GM19025 (cell line): ENCODE results near the gene TMEM255A.

Source experiments
- ATAC-seq: cut with Tn5 transposase; IDR thresholded peaks from one replicate; pipeline ENCODE4 v1.9.1; 2021; ENCODE audit warnings: mild to moderate bottlenecking, low read depth, moderate library complexity; ENCODE audit not compliant: unreplicated experiment

The TMEM255A gene

DNA sequence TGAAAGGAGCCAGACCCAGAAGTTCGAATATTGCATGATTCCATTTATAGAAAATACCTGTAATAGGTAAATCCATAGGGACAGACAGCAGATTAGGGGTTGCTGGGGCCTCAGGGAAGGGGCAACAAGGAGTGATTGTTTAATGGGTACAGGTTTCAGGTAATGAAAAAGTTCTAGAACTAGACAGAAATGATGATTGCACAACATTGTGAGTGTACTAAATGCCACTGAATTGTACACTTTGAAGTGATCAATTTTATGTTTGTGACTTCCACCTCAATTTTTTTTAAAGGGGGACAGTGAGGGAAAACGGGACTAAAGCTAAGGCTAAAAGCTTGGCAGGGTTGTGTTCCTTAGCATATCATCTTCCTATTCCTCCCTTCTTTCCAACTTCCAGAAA, 37.1 kb downstream of the TMEM255A start:
- ATAC-seq, result no peak

DNA sequence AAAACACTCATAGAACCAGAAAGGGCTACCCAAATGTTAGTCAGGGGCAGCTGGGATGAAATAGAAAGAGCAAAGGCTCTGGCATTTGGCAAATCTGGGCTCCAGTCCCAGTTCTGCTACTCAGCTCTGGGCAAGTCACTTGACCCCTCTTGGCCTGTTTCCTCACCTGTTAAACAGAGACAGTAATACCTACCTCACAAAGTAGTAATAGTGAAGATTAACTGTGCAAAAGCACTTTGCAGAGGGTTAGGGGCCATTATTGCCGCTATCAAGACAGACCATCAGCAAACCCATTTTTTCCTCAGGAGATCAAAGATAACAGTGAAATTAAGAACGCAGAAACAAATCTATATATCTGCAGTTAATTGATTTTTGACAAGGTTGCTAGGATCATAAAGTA, 40.0 kb downstream of the TMEM255A start:
- ATAC-seq, result no peak

DNA sequence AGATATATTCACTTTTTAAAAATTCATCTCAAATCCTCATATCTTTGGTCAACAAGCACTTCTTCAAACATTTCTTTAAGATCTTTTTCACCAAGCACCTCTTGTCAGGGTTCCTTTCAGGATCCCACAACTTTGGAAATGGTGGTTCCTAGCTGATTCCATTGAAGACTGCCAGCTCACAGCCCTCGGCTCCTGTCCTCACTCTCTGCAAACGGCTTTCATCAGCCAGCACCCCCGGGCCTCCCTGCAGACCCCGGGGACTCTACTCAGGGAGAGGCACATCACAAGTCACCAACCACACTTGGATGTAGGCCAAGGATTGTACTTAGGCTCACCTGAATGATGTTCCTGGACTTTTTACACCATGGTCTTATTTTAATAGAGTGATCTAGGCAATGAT, 40.7 kb downstream of the TMEM255A start:
- ATAC-seq, result no peak

DNA sequence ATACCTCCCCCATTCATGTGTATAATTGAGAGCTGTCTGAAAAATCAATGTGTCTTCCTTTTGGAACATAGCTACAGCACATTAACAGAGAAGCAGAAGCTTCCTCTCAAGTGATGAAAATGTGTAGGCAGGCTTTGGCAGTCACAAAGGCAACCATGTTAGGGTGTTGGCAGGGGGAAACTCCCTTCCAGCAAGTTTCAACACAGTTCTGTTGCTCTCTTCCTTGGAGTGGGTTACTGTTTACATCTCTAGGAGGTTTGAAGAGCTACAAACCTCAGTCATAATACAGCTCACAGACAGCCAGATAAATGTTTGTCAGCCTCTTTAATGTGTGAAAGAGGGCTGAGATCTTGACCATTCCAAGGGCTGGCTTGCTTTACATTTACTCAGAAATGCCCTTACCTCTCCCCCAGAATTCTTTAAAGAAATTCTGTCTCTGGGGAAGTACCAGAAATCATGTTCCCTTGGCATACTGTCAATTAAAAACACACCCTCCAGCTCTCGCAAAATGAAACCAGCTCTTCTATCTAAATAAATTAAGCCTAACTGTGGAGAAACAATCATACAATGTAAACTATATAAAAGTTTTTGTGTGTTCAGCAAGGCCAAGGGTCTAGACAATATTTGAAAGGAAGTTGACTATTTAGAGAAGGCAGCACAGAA, 41.8 kb downstream of the TMEM255A start:
- no peak for ATAC-seq

DNA sequence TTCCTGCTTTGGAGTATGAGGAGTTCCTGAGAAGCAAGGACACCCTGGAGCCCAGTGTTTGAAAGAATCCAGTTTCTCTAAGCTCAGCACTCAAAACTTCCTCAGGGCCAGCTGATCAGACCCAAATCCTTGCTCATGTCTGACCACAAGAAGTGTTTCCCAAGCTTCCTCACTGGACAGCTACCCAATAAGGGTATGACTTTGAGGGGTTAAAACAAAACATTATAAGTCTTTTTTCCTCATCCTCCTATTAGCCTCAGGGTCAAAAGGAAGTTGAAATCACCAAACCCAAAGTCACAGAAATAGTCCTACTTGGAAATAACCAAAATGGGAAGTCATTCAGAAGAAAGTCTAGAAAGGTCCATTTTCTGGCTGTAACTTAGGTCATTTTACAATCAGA, 46.9 kb downstream of the TMEM255A start:
- no peak for ATAC-seq

DNA sequence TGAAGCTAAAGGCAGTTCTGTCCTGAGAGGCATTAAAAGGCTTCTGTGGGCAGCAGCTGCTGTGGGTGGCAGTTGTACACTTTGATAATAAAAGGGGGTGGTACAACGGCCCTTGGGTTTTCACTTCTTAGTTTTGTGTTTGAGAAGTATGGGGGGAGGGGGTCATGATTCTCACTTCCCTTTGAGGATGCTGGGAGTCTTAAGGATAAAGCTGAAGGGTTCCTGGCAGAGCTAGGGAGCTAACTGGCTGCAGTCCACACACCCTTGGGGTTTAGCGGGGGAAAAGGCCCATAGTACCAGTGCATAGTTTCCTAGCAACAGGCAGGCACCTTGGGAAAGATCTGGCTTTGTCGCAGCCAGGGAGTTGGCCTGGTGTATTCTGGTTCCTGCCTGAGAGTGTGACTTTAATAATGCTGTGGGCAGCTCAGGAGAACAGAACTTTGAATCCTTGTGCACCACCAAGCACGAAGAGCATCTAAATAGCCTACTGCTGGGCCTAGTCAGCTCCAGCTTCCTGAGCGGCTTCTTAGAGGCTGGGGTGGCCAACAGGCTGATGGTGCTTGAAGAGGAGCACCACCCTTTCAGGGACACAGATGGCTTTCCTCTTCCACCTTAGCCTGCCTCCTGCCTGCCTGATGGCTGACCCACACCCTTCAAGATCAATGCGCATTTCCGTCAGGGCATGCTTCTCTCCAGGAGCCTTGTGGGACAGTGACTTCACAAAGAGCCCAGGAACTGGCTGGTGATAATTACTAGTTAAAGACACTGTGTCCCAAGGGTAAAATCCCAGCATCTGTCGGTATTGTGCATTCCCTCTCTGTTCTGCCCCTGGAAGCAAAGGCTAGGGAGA, 48.2 kb downstream of the TMEM255A start:
- ATAC-seq, result no peak

DNA sequence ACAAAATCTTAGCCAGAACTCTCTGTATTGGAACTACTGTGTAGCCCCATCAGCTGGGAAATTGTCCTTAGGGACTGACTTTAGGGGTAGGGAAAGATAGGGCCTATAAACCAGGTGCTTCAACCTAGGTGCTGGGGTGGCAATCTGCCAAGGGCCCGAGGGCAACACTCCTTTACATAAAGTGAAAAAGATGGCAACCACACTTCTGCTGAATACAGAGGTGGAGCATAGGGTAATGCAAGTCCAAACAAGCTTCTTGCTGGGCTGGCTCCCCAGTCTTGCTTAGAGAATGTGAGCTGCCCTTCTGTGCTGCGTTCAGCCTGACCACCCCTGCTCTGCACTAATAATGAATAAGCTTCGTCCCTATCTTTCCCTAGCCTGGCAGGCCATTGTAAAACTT, 50.9 kb downstream of the TMEM255A start:
- no peak for ATAC-seq

DNA sequence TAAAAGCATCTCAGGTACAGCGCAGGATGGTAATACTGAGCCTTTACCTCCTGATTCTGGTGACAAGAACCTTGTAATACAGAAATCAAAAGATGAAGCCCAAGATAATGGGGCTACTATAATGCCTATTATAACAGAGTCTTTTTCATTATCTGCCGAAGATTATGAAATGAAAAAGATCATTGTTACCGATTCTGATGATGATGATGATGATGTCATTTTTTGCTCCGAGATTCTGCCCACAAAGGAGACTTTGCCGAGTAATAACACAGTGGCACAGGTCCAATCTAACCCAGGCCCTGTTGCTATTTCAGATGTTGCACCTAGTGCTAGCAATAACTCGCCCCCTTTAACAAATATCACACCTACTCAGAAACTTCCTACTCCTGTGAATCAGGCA, 57.5 kb downstream of the TMEM255A start:
- ATAC-seq, result no peak

DNA sequence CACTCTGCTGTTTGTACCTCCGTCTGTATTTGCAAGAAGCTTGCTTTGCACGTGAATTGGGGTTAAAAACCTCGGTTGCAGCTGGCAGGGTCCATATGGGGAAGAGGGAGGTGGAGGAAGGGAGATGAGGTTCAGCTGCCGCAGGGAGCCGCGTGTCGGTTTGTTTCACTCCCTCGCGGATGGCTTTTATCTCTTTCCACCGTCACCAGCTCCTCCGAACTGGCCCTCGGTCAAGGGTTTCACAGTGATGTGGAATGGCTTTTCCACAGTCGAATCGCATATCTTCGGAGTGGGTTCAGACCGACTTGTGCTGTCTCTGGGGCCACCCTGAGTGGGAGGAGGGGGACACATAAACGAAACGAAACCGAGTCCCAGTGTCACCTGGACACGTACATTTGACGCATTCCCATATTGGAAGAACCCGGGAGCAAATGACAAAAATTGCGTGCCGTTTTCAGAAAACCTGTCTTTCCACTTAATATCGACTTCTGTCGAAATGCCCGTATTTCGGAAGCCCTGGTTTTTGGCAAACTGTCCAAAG, 59.7 kb downstream of the TMEM255A start:
- no peak for ATAC-seq

DNA sequence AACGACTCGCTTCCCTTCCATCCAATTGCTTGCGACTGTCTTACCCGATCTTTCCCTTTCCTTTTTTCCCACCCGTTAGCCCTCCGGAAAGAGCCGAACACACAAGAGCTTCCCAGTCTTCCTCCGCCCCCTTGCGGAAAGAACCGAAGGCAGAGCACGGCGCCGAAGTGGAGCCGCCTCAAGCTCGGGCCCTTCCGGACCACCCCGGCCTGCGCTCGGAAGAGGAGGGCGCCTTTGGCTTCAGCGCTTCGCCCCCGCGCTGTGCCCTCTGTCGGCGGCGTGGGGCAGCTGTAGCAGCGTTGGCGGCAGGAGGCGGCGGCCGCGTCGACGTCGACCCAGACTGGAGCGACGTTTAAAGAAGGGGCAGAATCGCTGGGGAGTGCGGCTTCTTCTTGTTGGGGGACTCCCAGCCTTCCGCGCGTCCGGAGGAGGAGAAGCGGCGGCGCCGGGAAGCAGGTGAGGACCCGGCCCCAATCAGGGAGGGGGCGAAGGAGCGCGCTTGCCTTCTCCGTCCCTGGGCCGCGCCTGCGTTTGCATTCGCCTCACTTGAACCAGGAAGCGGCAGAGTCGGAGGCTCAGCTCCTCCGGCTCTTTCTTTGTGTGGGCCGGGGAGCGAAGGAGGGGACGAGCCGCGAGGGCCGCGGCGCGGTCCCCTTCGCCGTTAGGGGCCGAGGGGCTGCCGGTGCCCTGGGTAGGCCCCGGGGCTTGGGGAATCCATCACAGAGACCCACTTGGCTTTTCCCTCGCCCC, 60.6 kb downstream of the TMEM255A start, which contains the start of gene ZBTB33:
ZBTB33 (plus strand) TSS at position 291 of the 750 bp plus-strand sequence. CDS start 2,604 bp downstream, outside the sequence.
- ATAC-seq, result peak; percentile 98

DNA sequence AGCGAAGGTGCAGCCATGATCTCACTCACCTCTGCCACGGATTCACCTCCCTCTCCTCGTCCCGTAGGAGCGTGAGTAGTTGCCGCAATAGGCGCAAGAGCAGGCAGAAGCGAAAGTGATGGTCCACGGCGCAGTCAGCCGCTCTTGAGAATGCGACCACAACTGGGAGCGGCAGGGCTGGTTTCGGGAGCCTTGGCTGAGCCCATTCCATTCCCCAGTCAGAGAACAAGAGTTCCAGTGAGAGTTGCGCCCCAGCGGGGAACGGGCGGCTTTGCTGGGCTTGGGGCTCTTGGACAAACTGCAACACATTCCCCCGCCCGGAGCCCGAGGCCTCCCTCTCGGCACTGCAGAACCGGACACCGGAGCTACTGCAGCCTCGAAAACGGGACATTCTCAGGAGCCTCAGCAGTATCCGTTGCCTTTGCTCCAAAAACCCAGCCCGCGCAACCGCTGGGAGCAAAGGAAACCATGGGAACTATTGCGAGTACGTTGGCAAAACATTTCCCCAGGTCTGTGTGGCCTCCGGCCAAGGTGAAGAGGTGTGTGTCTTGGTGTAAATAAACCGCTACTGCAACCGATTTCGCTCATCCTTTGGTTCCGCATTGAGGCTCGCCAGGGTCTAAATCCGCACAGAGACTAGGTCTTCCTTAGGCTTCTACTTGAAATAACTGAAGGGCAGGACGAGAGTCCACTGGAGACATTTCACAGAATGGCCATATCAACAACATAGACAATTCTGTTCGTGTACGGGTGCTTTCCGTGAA, 66.3 kb downstream of the TMEM255A start:
- ATAC-seq, result peak; percentile 72

DNA sequence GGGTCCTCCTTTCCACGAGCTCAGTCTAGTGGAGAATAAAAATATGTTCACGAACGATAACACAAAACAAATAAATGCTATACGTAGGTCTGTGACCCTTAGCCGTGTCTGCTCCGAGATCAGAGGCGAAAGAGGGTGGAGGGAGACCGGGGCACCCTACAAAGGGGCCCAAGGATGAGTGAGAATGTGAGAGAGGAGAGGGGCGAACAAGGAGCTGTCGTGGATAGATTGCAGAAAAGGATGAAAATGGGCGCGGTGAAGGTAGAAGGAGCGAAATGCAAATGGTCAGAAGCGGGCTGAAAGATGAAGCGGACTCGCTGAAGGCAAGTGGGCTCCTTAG, 66.9 kb downstream of the TMEM255A start:
- ATAC-seq, result no peak

DNA sequence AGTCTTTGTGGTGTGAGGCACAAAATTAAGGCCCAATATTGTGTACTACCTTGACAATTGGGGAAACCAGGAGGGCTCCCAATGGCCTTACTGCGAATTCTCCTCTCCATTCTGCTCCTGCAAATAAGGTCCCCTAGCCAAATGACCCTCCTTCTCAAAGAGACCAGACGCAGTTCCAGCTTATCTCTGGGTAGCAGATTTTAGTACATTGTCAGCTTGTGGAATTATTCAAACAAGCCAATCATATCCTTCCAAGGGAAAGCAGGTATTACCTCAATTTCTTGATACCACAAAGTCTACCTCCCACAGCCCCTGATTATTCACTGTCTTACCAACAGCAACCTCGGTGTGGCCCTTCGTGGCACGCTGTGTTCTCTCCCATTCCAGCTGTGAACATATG, 68.4 kb downstream of the TMEM255A start:
- no peak for ATAC-seq

DNA sequence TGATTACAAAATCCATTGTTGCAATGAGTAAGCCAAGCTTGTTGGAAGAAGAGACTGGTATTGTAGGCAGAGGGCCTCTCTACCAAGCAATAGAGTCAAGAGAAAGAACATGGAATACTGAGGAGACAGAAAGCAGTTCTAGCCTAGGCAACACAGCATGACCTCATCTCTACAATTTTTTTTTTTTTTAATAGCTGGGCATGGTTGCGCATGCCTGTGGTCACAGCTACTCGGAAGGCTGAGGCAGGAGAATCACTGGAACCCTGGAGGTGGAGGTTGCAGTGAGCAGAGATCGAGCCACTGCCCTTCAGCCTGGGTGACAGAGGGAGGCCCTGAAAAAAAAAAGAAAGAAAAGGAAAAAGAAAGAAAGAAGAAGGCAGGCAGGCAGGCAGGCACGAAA, 72.3 kb downstream of the TMEM255A start:
- no peak for ATAC-seq

DNA sequence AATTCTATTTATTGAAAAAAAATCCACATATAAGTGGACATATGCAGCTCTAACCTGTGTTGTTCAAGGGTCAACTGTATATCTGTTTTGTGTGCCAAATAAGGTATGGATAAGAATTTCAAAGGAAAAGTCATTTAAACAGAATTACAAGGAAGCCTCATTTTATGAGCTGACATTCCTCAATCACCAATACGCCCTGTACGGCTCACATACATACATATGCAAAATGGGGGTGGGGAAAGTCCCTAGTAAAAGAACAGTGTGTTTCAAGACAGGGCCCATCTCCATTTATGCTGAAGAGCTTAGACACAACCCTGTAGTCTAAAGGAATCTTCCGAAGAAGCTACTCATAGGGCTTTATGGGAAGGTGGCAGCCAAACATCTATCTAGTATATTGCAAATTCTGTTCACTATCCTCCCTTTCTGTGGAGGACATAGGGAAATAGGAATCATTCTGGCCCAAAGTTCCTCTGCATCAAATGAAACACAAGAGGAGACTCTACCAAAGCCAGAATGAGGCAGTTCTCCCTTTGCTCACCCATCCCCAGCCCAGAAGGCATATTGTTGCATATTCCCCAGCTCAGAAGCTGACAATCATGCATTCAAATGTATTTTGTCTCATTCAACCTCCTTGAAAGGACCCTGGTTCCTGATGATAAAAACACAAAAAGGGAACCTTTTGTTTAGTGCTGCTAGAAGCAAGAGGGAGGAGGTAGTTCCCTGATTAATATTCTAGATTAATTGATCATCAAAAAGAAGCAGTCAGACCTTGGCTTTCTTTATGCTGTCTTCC, 74.4 kb downstream of the TMEM255A start:
- ATAC-seq, result no peak

DNA sequence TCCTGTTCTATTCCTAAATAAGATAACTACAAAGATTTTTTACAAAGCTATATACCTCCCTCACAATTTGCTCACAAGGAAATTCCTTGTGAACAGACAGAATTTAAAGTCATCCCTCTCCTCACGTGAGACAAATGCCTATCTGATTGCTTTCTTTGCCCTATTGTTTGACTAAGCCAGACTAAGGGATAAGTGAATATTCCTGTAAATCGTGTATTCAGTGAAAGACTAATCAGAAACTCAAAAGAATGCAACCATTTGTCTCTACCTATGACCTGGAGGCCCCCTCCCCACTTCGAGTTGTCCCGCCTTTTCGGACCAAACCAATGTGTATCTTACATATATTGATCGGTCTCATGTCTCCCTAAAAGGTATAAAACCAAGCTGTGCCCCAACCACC, 76.0 kb downstream of the TMEM255A start:
- ATAC-seq, result no peak

DNA sequence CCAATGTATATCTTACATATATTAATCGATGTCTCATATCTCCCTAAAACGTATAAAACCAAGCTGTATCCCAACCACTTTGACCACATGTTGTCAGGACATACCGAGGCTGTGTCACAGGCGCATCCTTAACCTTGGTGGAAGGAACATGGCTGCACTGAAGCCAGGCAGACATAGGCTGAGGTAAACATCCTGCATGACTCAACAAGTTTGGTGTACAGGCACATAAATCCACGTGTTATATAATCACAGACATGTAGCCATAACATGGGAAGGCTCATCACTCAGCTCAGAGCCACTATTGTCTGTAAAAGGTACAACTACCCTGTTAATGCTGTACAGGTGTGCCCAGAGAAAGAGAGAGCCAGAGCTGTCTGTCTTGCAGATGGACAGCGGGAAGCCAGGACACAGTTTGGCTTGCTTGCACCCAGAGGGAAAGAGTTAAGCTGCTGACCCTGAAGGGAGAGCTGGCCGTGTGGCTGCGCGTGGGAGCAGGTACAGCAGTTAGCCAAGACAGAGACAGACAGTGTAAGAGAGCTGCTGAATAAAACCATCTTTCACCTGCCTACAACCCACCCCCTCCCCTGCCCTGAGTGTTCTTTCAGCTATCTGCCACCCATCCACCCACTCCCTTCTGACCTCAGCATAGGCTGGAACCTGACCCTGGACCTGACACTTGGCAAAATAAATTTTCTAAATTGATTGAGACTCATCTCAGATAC, 82.9 kb downstream of the TMEM255A start:
- no peak for ATAC-seq

DNA sequence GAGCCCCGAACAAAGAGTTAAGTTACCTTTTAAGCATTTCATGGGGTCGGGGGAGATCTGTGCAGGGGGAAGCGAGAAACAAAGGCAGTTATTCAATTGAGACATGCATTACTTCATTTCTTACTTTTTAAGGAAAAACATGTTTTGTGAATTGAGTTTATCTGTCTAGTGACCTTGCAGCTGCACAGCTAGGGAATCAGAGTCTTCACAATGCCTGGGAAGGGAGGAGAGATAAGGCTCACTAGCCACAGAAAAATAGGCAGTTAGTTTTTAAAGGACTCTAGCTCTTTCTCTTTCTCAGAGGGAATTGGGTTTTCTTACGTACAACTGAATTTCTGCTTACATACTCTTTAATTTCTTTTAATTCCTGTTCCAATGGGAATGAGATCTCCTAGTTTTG, 86.9 kb downstream of the TMEM255A start:
- no peak for ATAC-seq

DNA sequence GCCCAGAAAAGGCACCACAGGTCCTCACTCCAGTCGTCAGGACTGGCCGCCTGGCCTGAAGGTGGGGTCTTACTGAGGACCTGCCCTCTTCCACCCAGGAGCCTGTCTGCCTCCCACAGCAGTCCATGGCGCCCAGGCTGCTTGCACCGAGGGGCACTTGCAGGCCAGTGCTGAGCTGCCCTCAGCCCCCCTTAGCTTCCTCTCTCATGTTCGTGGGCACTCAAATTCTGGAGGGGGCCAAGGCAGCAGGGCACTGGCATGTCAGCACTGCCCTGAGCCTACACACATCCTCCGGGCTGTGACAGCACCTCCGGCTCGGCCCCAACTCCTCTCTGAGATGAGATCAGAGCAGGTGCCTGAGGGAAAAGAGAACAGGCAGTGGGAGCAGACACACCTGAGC, 87.9 kb downstream of the TMEM255A start:
- no peak for ATAC-seq
